Activated T-helper 9 cell treated with anti-CD3 and anti-CD28 coated beads, Interleukin-2, amount 50 U/mL, for 16 hours (primary cell): ENCODE results near the gene TPM1.

Experiments
- DNase-seq: peaks from one replicate; pipeline ENCODE4 v3.0.0-alpha.2; 2020; ENCODE audit warnings: low read depth

TPM1 gene

GRCh38 chr15:63075015-63075983 is 32.8 kb downstream of the TPM1 start:
- no peak for DNase-seq

GRCh38 chr15:63075984-63076713 is 33.6 kb downstream of the TPM1 start:
- no peak for DNase-seq

GRCh38 chr15:63076714-63077046 is 34.1 kb downstream of the TPM1 start:
- no peak for DNase-seq

GRCh38 chr15:63077952-63078351 is 35.4 kb downstream of the TPM1 start:
- DNase-seq, result no peak

- DNase-seq, result no peak
Measured at GRCh38 chr15:63079947-63080626, 37.5 kb downstream of the TPM1 start.

GRCh38 chr15:63080634-63081250 is 38.2 kb downstream of the TPM1 start:
- DNase-seq, result no peak

GRCh38 chr15:63082366-63082765 is 39.8 kb downstream of the TPM1 start:
- DNase-seq, result no peak

- DNase-seq, result no peak
Measured at GRCh38 chr15:63083044-63083443, 40.5 kb downstream of the TPM1 start.

GRCh38 chr15:63083541-63083940 is 41.0 kb downstream of the TPM1 start:
- DNase-seq, result no peak

GRCh38 chr15:63084806-63085205 is 42.3 kb downstream of the TPM1 start:
- DNase-seq, result no peak

- DNase-seq, result no peak
Measured at GRCh38 chr15:63085289-63085688, 42.7 kb downstream of the TPM1 start.

- no peak for DNase-seq
Measured at GRCh38 chr15:63086271-63086670, 43.7 kb downstream of the TPM1 start.

GRCh38 chr15:63086947-63087346 is 44.4 kb downstream of the TPM1 start:
- DNase-seq, result no peak

GRCh38 chr15:63088533-63089245 is 46.1 kb downstream of the TPM1 start:
- DNase-seq, result no peak

- DNase-seq, result no peak
Measured at GRCh38 chr15:63089260-63090043, 46.9 kb downstream of the TPM1 start.

- DNase-seq, result no peak
Measured at GRCh38 chr15:63090472-63090871, 47.9 kb downstream of the TPM1 start.

GRCh38 chr15:63090887-63091286 is 48.3 kb downstream of the TPM1 start:
- DNase-seq, result no peak

GRCh38 chr15:63091679-63092446 is 49.3 kb downstream of the TPM1 start:
- no peak for DNase-seq

- peak; percentile 49 for DNase-seq
Measured at GRCh38 chr15:63093486-63094205, 51.1 kb downstream of the TPM1 start.
